K562 (cell line): ENCODE results near the gene CEMP1.
"Not testable (repeated sequence)": the region's sequence is repeated elsewhere in the genome, so short reads cannot be mapped to it uniquely, and the experiment has no call there.

Experiments
- KLF1 ChIP-seq: fragments of 450-650 bp; IDR thresholded peaks from 2 replicates; pipeline ENCODE4 v1.6.1; 2016; ENCODE audit warnings: missing genetic modification characterization, missing compliant biosample characterization
- SIN3B ChIP-seq: fragments of 450-650 bp; IDR thresholded peaks from 2 replicates; pipeline ENCODE4 v1.6.1; 2017; ENCODE audit warnings: low read depth, mild to moderate bottlenecking, moderate library complexity

DNA sequence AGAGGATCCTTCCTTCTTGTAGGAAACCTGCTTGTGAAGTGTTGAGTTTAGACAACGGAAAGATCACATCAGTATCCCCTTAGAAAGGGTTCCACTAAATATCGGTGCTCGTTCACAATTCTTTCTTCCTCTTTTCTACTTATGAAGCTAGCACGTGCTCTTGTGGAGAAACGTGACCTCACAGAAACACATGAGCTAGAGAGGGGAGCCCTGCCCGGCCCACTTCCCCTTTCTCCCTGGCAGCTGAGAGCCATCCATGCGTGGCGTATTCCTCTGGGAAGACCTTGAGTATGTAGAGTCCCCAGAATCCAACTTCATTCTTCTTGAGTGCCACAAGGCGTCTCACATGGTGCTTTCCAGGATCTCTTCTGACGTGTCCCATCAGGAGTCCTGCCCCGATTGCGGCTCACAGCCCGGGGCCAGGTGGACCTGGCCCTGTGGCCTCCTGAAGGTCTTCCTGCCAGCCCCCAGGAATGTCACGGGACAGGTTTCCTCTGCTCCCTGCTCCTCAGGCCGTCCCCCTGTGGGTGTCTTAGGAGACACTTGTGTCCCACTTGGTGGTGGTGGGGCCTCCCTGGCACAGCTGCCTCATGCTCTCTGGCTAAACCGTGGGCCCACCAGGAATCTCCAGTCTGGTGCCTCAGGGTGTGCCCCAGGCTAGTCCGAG, 29.1 kb upstream of the CEMP1 start:
- not testable (repeated sequence) for TF ChIP-seq SIN3B, KLF1
